ENCODE measurements around the gene ARMH3.

- TF ChIP-seq CTCF (IDR thresholded peaks at IDR 0.05; ENCODE audit: low read length) (no peak), EZH2phosphoT487 (IDR thresholded peaks at IDR 0.05; ENCODE audit: low read length) (no peak)
These were observed 99.1 kb downstream of the ARMH3 start for GRCh38 chr10:101956898-101957297.
